SU-DHL-6 (cell line): Measurements from ENCODE around the gene RABGGTA.

Experiments
- H2AFZ ChIP-seq: fragments of 200-600 bp; sonication (generic); 2 replicates; pipeline ENCODE4 v1.6.1; 2014; ENCODE audit warnings: low read depth, mild to moderate bottlenecking, moderate library complexity, mixed read lengths, antibody characterized with exemption, low read length; ENCODE audit not compliant: severe bottlenecking
- H3F3A ChIP-seq: fragments of 200-600 bp; shearing (Covaris generic); 2 replicates; pipeline ENCODE4 v1.6.0; 2016; ENCODE audit warnings: antibody characterized with exemption, mild to moderate bottlenecking; ENCODE audit not compliant: insufficient read depth
- H3K27ac ChIP-seq: fragments of 200-600 bp; sonication (generic); 2 replicates; pipeline ENCODE4 v1.5.1; 2016; ENCODE audit warnings: low read depth, mild to moderate bottlenecking, low read length, moderate library complexity, mixed read lengths
- H3K27me3 ChIP-seq: fragments of 200-600 bp; sonication (generic), shearing (Covaris generic); 2 replicates; pipeline ENCODE4 v1.6.0; 2014; ENCODE audit warnings: mild to moderate bottlenecking, low read length
- H3K36me3 ChIP-seq: fragments of 200-600 bp; sonication (generic); 2 replicates; pipeline ENCODE4 v1.6.1; 2014; ENCODE audit warnings: mild to moderate bottlenecking, low read length, mixed read lengths
- H3K4me2 ChIP-seq: fragments of 300-600, 200-600 bp; shearing (Covaris generic), sonication (generic); 2 replicates; pipeline ENCODE4 v1.6.0; 2014; ENCODE audit warnings: low read length, low read depth, mild to moderate bottlenecking; ENCODE audit not compliant: poor library complexity, severe bottlenecking
- H3K4me3 ChIP-seq: fragments of 200-600 bp; sonication (generic); 2 replicates; pipeline ENCODE4 v1.5.1; 2014; ENCODE audit warnings: antibody characterized with exemption, low read length, mild to moderate bottlenecking, mixed read lengths; ENCODE audit not compliant: insufficient read depth, poor library complexity, severe bottlenecking
- H3K79me2 ChIP-seq: fragments of 200-600 bp; sonication (generic); 2 replicates; pipeline ENCODE4 v1.6.1; 2014; ENCODE audit warnings: mild to moderate bottlenecking, low read length, moderate library complexity; ENCODE audit not compliant: insufficient read depth
- H3K9ac ChIP-seq: fragments of 200-600 bp; sonication (generic); 2 replicates; pipeline ENCODE4 v1.7.0; 2014; ENCODE audit warnings: mild to moderate bottlenecking, low read length
- H3K9me2 ChIP-seq: fragments of 200-600 bp; sonication (generic); replicated peaks from 2 replicates; pipeline ENCODE4 v1.6.1; 2014; ENCODE audit warnings: low read length; ENCODE audit not compliant: insufficient read depth
- H3K9me3 ChIP-seq: fragments of 200-600 bp; sonication (generic); 2 replicates; pipeline ENCODE4 v1.6.1; 2014; ENCODE audit warnings: low read length, mixed read lengths; ENCODE audit not compliant: insufficient read depth
- H4K20me1 ChIP-seq: fragments of 200-600 bp; sonication (generic); 2 replicates; pipeline ENCODE4 v1.6.1; 2014; ENCODE audit warnings: low read depth, mild to moderate bottlenecking, antibody characterized with exemption, low read length, moderate library complexity, mixed read lengths
- EZH2phosphoT487 ChIP-seq: fragments of 200-600 bp; sonication (generic), shearing (Covaris generic); conservative IDR thresholded peaks from 2 replicates; pipeline ENCODE4 v1.6.1; 2018; ENCODE audit warnings: mild to moderate bottlenecking, antibody characterized with exemption, low read length, moderate library complexity, mixed read lengths
- TF ChIP-seq, protein P1 (sequence below): fragments of 200-600 bp; sonication (generic); IDR thresholded peaks from one replicate; pipeline ENCODE4 v1.5.1; 2017; ENCODE audit warnings: antibody characterized with exemption, mild to moderate bottlenecking, low read length, moderate library complexity; ENCODE audit not compliant: insufficient read depth, poor library complexity, severe bottlenecking

Gene RABGGTA

DNA sequence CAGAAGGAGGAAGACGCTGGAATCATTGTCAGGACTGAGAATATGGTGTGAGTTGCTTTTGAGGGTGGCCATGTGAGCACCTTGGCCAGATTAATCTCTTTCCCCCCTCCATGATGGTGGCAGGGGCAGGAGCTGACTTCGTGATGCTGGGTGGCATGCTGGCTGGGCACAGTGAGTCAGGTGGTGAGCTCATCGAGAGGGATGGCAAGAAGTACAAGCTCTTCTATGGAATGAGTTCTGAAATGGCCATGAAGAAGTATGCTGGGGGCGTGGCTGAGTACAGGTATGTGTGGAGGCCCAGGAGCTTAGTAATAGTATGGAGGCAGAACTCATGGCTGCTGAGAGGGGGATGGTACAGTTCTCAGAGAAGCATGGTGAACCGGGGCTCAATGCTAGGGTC, 33.3 kb downstream of the RABGGTA start:
- no peak overlapping the region for H3K27ac ChIP-seq
- H3K9ac ChIP-seq, result no peak overlapping the region
- TF ChIP-seq, protein P1, sequence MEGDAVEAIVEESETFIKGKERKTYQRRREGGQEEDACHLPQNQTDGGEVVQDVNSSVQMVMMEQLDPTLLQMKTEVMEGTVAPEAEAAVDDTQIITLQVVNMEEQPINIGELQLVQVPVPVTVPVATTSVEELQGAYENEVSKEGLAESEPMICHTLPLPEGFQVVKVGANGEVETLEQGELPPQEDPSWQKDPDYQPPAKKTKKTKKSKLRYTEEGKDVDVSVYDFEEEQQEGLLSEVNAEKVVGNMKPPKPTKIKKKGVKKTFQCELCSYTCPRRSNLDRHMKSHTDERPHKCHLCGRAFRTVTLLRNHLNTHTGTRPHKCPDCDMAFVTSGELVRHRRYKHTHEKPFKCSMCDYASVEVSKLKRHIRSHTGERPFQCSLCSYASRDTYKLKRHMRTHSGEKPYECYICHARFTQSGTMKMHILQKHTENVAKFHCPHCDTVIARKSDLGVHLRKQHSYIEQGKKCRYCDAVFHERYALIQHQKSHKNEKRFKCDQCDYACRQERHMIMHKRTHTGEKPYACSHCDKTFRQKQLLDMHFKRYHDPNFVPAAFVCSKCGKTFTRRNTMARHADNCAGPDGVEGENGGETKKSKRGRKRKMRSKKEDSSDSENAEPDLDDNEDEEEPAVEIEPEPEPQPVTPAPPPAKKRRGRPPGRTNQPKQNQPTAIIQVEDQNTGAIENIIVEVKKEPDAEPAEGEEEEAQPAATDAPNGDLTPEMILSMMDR, result no peak
- no peak for TF ChIP-seq EZH2phosphoT487
- H2AFZ ChIP-seq, result no peak overlapping the region
- no peaks in the 10 kb centered on the region for H3K9me3 ChIP-seq
- H3K27me3 ChIP-seq, result no peaks in the 10 kb centered on the region
- peaks cover 13% of the 10 kb centered on the region; the same call in 1 of the 2 replicates for H3F3A ChIP-seq
- no peaks in the 10 kb centered on the region for H3K9me2 ChIP-seq
- peaks cover 14% of the 10 kb centered on the region; the same call in 1 of the 2 replicates for H3K79me2 ChIP-seq
- no peaks in the 10 kb centered on the region; the same call in 1 of the 2 replicates for H3K36me3 ChIP-seq
- H3K4me2 ChIP-seq, result no peak overlapping the region
- no peak overlapping the region for H3K4me3 ChIP-seq
- no peaks in the 10 kb centered on the region; the same call in 1 of the 2 replicates for H4K20me1 ChIP-seq

DNA sequence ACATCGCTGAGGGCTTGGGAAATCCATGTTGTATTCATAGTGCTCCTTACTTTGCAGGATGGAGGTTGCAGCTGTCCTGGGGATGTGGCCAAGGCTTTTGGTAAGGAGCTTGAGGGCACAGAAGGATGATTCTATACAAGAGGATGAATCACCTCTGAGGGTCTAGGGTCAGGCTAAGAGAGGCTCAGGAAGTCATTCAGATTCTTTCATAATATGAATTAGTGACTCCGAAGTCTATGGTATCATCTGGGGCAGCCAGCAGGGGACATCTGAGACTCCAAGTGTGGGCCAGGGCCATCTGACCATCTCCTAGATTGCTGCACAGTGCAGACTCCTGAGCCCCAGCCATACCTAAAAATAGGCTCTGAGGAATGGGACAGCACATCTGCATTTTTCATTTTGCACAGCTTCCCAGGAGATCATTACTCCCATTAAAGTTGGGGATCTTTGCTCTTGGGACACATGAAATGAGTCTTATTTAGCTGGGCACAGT, 33.9 kb downstream of the RABGGTA start:
- H3K9me3 ChIP-seq, result no peaks in the 10 kb centered on the region
- no peak overlapping the region for H3K4me3 ChIP-seq
- no peak overlapping the region for H3K27ac ChIP-seq
- peaks cover 13% of the 10 kb centered on the region; the same call in 1 of the 2 replicates for H3F3A ChIP-seq
- H3K9ac ChIP-seq, result no peak overlapping the region
- H2AFZ ChIP-seq, result no peak overlapping the region
- no peaks in the 10 kb centered on the region for H3K27me3 ChIP-seq
- H3K79me2 ChIP-seq, result peaks cover 17% of the 10 kb centered on the region; the same call in 1 of the 2 replicates
- H3K4me2 ChIP-seq, result no peak overlapping the region
- no peaks in the 10 kb centered on the region; the same call in 1 of the 2 replicates for H3K36me3 ChIP-seq
- H3K9me2 ChIP-seq, result no peaks in the 10 kb centered on the region
- TF ChIP-seq, protein P1, result no peak
- TF ChIP-seq EZH2phosphoT487, result no peak
- no peaks in the 10 kb centered on the region; the same call in 1 of the 2 replicates for H4K20me1 ChIP-seq

DNA sequence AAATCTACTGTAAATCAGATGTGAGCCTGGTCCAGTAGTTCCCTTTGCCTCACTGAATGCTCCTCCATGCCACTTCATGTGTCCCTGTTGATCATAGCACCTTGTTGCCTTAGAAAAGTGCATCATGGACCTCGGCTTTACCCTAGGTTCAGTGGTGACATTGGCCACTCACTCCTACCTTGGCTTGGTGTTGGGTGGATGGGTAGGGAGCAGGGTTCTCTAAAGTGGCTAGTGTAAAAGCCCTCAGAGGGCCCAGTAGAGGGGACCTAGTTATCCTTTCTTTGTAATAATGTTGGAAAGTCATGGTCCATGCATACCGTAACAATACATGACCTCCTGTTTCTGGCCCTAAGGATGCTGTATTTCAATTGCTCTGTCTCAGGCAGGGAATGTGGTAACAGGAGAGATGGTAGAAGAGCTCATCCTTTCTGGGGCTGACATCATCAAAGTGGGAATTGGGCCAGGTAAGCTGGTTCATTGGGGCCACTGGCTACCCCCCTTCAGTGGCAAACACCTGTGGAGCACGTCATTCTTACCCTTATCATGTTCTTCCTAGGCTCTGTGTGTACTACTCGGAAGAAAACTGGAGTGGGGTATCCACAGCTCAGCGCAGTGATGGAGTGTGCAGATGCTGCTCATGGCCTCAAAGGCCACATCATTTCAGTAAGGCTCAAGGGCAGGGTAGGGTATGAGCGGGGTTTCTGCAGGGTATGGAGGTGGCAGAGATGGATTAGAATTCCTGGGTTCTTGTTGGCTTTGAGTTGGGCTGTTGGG, 34.5 kb downstream of the RABGGTA start:
- H3K9ac ChIP-seq, result no peak overlapping the region
- H3K9me3 ChIP-seq, result no peaks in the 10 kb centered on the region
- TF ChIP-seq, protein P1, result no peak
- no peak for TF ChIP-seq EZH2phosphoT487
- peaks cover 13% of the 10 kb centered on the region; the same call in 1 of the 2 replicates for H3F3A ChIP-seq
- H3K79me2 ChIP-seq, result peaks cover 18% of the 10 kb centered on the region; the same call in 1 of the 2 replicates
- H3K9me2 ChIP-seq, result no peaks in the 10 kb centered on the region
- no peaks in the 10 kb centered on the region; the same call in 1 of the 2 replicates for H4K20me1 ChIP-seq
- no peaks in the 10 kb centered on the region; the same call in 1 of the 2 replicates for H3K36me3 ChIP-seq
- no peak overlapping the region for H3K27ac ChIP-seq
- no peak overlapping the region for H3K4me3 ChIP-seq
- H3K4me2 ChIP-seq, result no peak overlapping the region
- no peaks in the 10 kb centered on the region for H3K27me3 ChIP-seq
- H2AFZ ChIP-seq, result no peak overlapping the region
